Activated gamma-delta T cell treated with Interleukin-2 at 50 U/mL for 16 hours (primary cell): ENCODE data around the gene CASP10.

Source experiments
- DNase-seq: peaks from one replicate; pipeline ENCODE4 v3.0.0-alpha.2; 2020

The CASP10 gene

DNA sequence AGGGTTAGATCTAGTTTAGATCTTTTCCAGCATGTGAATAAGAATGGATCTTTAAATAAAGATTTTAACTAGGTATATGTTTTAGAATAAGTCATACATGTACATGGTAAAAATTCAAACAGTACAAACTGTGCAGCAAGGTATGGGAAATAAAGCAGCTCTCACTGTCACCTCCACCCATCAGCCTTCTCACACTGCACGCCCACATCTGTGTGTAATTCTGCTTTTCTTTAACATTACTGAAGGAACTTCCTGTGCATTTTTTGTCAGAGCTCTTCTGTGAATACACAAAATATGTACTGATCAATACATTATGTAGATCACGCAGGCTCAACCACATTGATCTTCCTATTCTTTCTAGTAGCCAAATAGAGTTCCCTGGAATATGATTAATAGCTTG lies 80.8 kb downstream of the CASP10 start:
- DNase-seq, result no peak

- no peak for DNase-seq
Observed at GRCh38 chr2:201264472-201265173, 81.7 kb downstream of the CASP10 start.

DNA sequence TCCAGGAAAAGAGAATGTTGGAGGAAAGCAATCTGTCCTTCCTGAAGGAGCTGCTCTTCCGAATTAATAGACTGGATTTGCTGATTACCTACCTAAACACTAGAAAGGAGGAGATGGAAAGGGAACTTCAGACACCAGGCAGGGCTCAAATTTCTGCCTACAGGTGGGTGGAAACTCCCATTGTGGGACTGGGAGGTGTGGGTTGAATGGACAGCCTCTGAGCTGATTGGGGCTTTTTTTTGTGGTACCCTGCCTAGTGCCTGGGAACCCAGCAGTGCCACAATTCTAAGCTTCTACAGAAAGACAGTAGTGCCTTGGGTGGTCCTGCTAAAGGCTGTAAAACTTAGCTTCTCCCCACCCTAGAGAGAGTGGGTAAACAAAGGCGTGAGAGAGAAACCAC lies 83.7 kb downstream of the CASP10 start:
- DNase-seq, result no peak

- no peak for DNase-seq
Observed at GRCh38 chr2:201267278-201268030, 84.5 kb downstream of the CASP10 start.

GRCh38 chr2:201269764-201270163 lies 86.8 kb downstream of the CASP10 start:
- no peak for DNase-seq

- no peak for DNase-seq
Observed at GRCh38 chr2:201270293-201271001, 87.5 kb downstream of the CASP10 start.

DNA sequence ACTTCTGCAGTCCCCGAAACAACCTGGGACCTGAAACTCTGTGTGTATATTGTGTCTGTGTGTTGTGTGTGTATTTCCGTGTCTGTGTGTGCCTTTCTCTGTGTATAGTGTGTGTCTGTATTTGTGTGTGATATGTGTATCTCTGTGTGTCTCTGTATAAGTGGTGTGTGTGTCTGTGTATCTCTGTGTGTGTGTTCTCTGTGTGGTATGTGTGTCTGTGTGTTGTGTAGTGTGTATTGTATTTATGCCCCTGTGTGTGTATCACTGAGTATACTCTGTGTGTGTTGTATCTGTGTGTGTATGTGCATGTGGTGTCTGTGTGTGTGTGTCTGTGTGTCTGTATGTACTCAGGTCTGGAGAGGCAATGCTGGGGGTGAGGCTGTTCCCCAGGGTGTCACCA lies 89.0 kb downstream of the CASP10 start:
- DNase-seq, result no peak

DNA sequence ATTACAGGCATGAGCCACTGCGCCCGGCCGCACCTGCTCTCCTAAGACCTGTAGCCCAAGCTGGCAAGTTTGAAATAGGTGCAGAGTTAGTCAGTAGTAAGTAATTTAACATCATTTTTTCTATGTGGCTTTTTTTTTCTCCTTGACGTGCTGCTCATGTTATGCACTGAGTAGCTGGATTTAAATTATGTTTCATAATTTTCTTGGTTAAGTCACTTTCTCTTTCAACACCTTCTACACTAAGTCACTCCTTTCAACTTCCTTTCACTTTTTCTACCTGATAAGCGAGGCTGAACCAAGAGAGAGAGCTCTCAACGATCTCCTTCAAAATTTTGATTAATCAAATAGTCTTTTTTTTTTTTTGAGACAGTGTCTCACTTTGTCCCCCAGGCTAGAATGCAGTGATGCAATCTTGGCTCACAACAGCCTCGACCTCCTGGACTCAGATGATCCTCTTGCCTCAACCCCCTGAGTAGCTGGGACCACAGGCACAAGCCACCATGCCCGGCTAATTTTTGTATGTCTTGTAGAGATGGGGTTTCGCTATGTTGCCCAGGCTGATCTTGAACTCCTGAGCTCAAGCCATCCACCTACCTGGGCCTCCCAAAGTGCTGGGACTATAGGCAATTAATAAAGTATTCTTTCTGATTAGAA lies 90.5 kb downstream of the CASP10 start:
- no peak for DNase-seq

- no peak for DNase-seq
Observed at GRCh38 chr2:201275069-201275468, 92.1 kb downstream of the CASP10 start.

DNA sequence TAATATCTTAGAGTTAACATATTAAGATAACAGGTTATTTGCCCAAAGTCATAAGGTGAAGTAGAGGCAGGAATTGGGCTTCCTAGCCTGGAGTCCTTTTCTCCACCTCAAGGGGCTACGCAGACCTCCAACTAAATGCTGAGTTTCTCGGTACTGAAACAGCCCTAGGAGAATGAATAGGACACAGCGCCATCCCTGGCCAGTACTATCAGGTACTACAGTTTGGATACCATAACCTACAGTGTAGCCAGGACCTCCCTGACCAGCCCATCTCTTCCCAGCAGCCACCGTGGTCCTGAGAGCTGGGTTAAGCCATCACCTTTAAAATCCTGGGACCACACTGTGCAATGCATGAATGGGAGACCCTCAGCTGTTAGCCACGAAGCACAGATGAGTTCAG lies 93.0 kb downstream of the CASP10 start:
- no peak for DNase-seq

DNA sequence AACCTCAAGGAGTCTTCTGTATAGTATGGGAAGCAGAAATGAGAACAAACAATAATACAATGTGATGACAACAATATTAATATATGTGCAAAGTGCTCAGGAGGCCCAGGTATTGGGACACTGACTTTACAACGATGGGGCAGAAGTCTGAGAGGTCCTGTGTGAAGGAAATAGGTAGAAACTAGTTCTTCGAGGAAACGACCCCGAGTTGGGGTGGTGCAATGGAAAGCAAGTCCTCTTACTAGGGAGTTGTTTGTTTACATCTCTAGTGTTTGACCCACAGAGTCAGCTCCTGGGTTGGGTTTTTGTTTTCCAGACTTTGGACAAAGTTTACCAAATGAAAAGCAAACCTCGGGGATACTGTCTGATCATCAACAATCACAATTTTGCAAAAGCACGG lies 93.6 kb downstream of the CASP10 start:
- DNase-seq, result no peak
